K562 treated with DMSO at 1 percent for 24 hours (cell line): ENCODE results near the gene GUCY1B1. TPM values are rescaled to one million over a fixed set of nuclear protein-coding genes. Genes with fewer than 3 reads are reported as not detected.

Experiments
- total RNA-seq: library from RNA; unstranded; fragments of 300-600 nt; gene quantifications from 2 replicates; pipeline ENCODE4 v1.2.3, GENCODE V29; 2022; ENCODE audit warnings: low read depth; ENCODE audit not compliant: insufficient read depth

GUCY1B1 gene
- not detected in 2 replicates for total RNA-seq

DNA sequence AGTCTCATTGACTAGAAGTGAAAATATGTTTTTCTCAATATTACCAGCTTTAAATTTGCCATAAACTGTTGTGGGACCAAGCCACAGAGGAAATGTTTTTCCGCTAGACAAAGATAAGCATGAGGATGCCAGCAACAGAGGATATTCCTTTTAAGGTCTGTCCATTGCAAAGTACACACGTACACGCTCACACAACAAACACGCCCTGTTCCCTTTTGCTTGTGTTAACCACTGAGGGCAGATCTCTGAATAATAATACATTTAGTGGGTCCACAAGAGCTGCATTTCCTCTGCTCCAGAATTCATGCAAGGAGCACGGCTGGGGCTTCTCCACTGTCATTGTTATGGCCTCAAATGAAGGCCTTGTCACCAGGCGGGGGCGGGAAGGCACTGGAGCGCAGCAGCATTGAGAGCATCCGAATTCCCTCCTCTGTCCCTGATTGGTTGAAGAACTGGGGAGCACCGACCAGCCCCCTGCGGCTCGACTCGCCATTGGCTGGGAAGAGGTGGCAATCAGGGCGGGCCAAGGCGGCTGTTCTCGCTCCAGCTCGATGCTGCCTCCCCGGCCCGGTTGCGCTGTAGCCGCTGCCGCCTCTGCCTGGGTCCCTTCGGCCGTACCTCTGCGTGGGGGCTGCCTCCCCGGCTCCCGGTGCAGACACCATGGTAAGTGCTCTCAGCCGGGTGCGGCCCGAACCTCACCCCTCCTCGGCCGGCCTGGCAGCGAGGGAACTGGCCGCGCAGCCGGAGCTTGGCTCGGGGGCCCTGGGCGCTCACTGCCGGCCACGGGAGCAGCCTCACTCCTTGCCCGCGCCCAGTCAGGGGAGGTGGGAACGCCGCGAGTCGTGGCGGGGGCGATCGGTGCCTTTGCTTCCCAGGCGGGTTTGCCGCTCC is at the start of gene GUCY1B1:
Gene GUCY1B1 (plus strand): TSS at position 541 of the 891 bp plus-strand sequence. CDS start 120 bp downstream, at position 661.

Other genes with a start within 250 kb of the GUCY1B1 start
- gene GUCY1A1, start 92.2 kb upstream of the GUCY1B1 start, total RNA-seq = not detected in 2 replicates
- gene ASIC5, start 107.3 kb downstream of the GUCY1B1 start, total RNA-seq = not detected in 2 replicates
- 0.21 and 0.66 TPM in 2 replicates for gene TDO2, start 144.7 kb downstream of the GUCY1B1 start, total RNA-seq
- 0.44 TPM in 1 of 2 replicates, not detected in the other for gene CTSO, start 194.8 kb downstream of the GUCY1B1 start, total RNA-seq